WTC11 (cell line): Measurements from ENCODE around the gene MEGF11.

ENCODE experiments used
- FOXJ3 ChIP-seq: sonication (generic); formaldehyde crosslinking; IDR thresholded peaks from 2 replicates; pipeline ENCODE4 v1.9.0; 2021; ENCODE audit warnings: missing genetic modification reagents, mild to moderate bottlenecking, borderline replicate concordance
- TP53 ChIP-seq: sonication (generic); formaldehyde crosslinking; IDR thresholded peaks from 2 replicates; pipeline ENCODE4 v1.8.1; 2023; ENCODE audit warnings: mild to moderate bottlenecking, missing genetic modification reagents
- ZNF232 ChIP-seq: sonication (generic); formaldehyde crosslinking; IDR thresholded peaks from 2 replicates; pipeline ENCODE4 v1.8.0; 2022; ENCODE audit warnings: mild to moderate bottlenecking, missing genetic modification reagents
- TF ChIP-seq, protein P1 (sequence below): fragments of 200-600 bp; IDR thresholded peaks from 2 replicates; pipeline ENCODE4 v1.8.0; 2022; ENCODE audit warnings: antibody characterized with exemption
- TF ChIP-seq, protein P2 (sequence below): sonication (generic); formaldehyde crosslinking; IDR thresholded peaks from 2 replicates; pipeline ENCODE4 v1.8.0; 2022; ENCODE audit warnings: mild to moderate bottlenecking, missing genetic modification reagents

GRCh38 chr15:65918357-65918920, 335.1 kb downstream of the MEGF11 start:
- TF ChIP-seq, protein P1, sequence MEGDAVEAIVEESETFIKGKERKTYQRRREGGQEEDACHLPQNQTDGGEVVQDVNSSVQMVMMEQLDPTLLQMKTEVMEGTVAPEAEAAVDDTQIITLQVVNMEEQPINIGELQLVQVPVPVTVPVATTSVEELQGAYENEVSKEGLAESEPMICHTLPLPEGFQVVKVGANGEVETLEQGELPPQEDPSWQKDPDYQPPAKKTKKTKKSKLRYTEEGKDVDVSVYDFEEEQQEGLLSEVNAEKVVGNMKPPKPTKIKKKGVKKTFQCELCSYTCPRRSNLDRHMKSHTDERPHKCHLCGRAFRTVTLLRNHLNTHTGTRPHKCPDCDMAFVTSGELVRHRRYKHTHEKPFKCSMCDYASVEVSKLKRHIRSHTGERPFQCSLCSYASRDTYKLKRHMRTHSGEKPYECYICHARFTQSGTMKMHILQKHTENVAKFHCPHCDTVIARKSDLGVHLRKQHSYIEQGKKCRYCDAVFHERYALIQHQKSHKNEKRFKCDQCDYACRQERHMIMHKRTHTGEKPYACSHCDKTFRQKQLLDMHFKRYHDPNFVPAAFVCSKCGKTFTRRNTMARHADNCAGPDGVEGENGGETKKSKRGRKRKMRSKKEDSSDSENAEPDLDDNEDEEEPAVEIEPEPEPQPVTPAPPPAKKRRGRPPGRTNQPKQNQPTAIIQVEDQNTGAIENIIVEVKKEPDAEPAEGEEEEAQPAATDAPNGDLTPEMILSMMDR = no peak
- TF ChIP-seq ZNF232 (CRISPR knock-in tag) = no peak
- TF ChIP-seq, protein P2, sequence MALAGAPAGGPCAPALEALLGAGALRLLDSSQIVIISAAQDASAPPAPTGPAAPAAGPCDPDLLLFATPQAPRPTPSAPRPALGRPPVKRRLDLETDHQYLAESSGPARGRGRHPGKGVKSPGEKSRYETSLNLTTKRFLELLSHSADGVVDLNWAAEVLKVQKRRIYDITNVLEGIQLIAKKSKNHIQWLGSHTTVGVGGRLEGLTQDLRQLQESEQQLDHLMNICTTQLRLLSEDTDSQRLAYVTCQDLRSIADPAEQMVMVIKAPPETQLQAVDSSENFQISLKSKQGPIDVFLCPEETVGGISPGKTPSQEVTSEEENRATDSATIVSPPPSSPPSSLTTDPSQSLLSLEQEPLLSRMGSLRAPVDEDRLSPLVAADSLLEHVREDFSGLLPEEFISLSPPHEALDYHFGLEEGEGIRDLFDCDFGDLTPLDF (CRISPR knock-in tag) = no peak
- no peak for TF ChIP-seq FOXJ3 (CRISPR knock-in tag)
- no peak for TF ChIP-seq TP53 (CRISPR knock-in tag)
